HepG2 (cell line): ENCODE data around the gene GTF2H2C. TPM values are rescaled to one million over a fixed set of nuclear protein-coding genes. Genes with fewer than 3 reads are reported as not detected.
A peak's percentile ranks its signal among the peaks of the same experiment; 100 is the strongest.
"Not testable (repeated sequence)": the region's sequence is repeated elsewhere in the genome, so short reads cannot be mapped to it uniquely, and the experiment has no call there.

Experiments used
- ATAC-seq: fragments of 200-7000 bp; cut with Tn5 transposase; 3 replicates; pipeline ENCODE4 v1.9.1; 2020; ENCODE audit warnings: mild to moderate bottlenecking, moderate library complexity
- Bru-seq: library from RNA; stranded (reverse); fragments of 400-500 nt; gene quantifications from one replicate; lab custom pipeline; 2021; lab: Mats Ljungman, UMichigan
- BruChase-seq, 2 experiments: library from RNA; stranded (reverse); fragments of 400-500 nt; gene quantifications; one replicate each; lab custom pipeline; 2021; lab: Mats Ljungman, UMichigan
- BruUV-seq: library from RNA; stranded (reverse); fragments of 400-500 nt; replicated peaks from 2 replicates; lab custom pipeline; 2021; lab: Mats Ljungman, UMichigan
- CTCF ChIA-PET: fragments of 300-600 bp; formaldehyde crosslinking; extraction: SDS; loops from one replicate; lab custom pipeline; 2021; ENCODE audit warnings: low total read pairs, inconsistent platforms, low intra/inter-chr PET ratio; lab: Yijun Ruan, JAX
- POLR2A ChIA-PET: fragments of 350-600 bp; sonication (Branson Sonifier 250); formaldehyde crosslinking; loops from one replicate; lab custom pipeline; 2020; ENCODE audit warnings: antibody characterized with exemption, inconsistent platforms; lab: Yijun Ruan, JAX
- DNase-seq: peaks from one replicate; pipeline ENCODE4 v3.0.0-alpha.2; 2015; ENCODE audit warnings: low spot score
- FAIRE-seq: peaks from 3 replicates; lab custom pipeline; 2011; peaks lifted over from hg19 to GRCh38; lab: Jason Lieb, UNC
- H2AFZ ChIP-seq: one replicate; pipeline ENCODE4 v1.6.1; 2011; ENCODE audit warnings: low read length, inconsistent platforms
- H3K27ac ChIP-seq: fragments of 300-600 bp; 3 replicates; pipeline ENCODE4 v1.8.0; 2011; ENCODE audit warnings: mixed run types, mild to moderate bottlenecking, mixed read lengths, low read length, inconsistent platforms; ENCODE audit not compliant: insufficient read depth; ENCODE audit errors: extremely low read length
- H3K27me3 ChIP-seq, 2 experiments: fragments of 200-600 bp in 1 of 2; 2 replicates in 1 of 2; 3 replicates in 1 of 2; pipeline versions ENCODE4 v1.6.0 to v1.8.0; 2011; ENCODE audit warnings: low read length in 2 of 2, mild to moderate bottlenecking in 2 of 2, moderate library complexity in 2 of 2, inconsistent platforms in 1 of 2; ENCODE audit not compliant: insufficient read depth in 2 of 2, control insufficient read depth in 1 of 2
- H3K36me3 ChIP-seq, 2 experiments: fragments of 200-600 bp in 1 of 2; replicated peaks in 1 of 2; 2 replicates in 1 of 2; 3 replicates in 1 of 2; pipeline versions ENCODE4 v1.5.1 to v1.8.0; 2011; ENCODE audit warnings: low read length in 2 of 2, inconsistent platforms in 1 of 2; ENCODE audit not compliant: insufficient read depth in 2 of 2, control insufficient read depth in 1 of 2
- H3K4me1 ChIP-seq: 2 replicates; pipeline ENCODE4 v1.5.1; 2012; ENCODE audit warnings: low read length, inconsistent platforms; ENCODE audit not compliant: insufficient read depth
- H3K4me2 ChIP-seq: 2 replicates; pipeline ENCODE4 v1.6.0; 2011; ENCODE audit warnings: low read depth, low read length, inconsistent platforms
- H3K4me3 ChIP-seq, 3 experiments: fragments of 200-600 bp in 1 of 3; sonication (generic), shearing (Covaris generic) in 1 of 3; replicated peaks in 1 of 3; 2 replicates each; pipeline ENCODE4 v1.5.1; 2011 to 2016; ENCODE audit warnings: low read length in 3 of 3, inconsistent platforms in 2 of 3, low read depth in 2 of 3, mild to moderate bottlenecking in 2 of 3, control low read depth in 1 of 3, mixed read lengths in 1 of 3; ENCODE audit not compliant: insufficient read depth in 1 of 3
- H3K79me2 ChIP-seq: one replicate; pipeline ENCODE4 v1.6.1; 2011; ENCODE audit warnings: low read length, inconsistent platforms; ENCODE audit not compliant: insufficient read depth
- H3K9ac ChIP-seq: 2 replicates; pipeline ENCODE4 v1.6.0; 2011; ENCODE audit warnings: mild to moderate bottlenecking, low read depth, low read length, inconsistent platforms; ENCODE audit not compliant: insufficient read depth
- H3K9me3 ChIP-seq: 2 replicates; pipeline ENCODE4 v1.5.1; 2012; ENCODE audit warnings: mild to moderate bottlenecking, low read length
- H4K20me1 ChIP-seq: 2 replicates; pipeline ENCODE4 v1.6.0; 2011; ENCODE audit warnings: inconsistent platforms, mild to moderate bottlenecking, low read length, moderate library complexity; ENCODE audit not compliant: insufficient read depth
- ASH2L ChIP-seq: fragments of 300-600, 200-600 bp; sonication (generic); IDR thresholded peaks from 2 replicates; pipeline ENCODE4 v1.7.0; 2017; ENCODE audit warnings: low read depth, mild to moderate bottlenecking, moderate library complexity, mixed read lengths, low read length; ENCODE audit not compliant: insufficient read length
- CBX5 ChIP-seq: sonication (generic); formaldehyde crosslinking; IDR thresholded peaks from 2 replicates; pipeline ENCODE4 v1.4.0; 2020; ENCODE audit warnings: missing genetic modification reagents, borderline replicate concordance
- CREB1 ChIP-seq, 2 experiments: fragments of 450-650 bp in 1 of 2; IDR thresholded peaks; 2 replicates each; pipeline ENCODE4 v1.6.1; 2016 to 2017; ENCODE audit warnings: control low read depth in 1 of 2, mild to moderate bottlenecking in 1 of 2, missing compliant biosample characterization in 1 of 2, missing genetic modification characterization in 1 of 2
- CTCF ChIP-seq: sonication (generic); formaldehyde crosslinking; IDR thresholded peaks from 2 replicates; pipeline ENCODE4 v1.5.0; 2020; ENCODE audit warnings: mild to moderate bottlenecking, missing genetic modification reagents, moderate library complexity
- E2F1 ChIP-seq: sonication (generic); formaldehyde crosslinking; IDR thresholded peaks from 2 replicates; pipeline ENCODE4 v1.5.0; 2020; ENCODE audit warnings: missing genetic modification reagents
- HNF4A ChIP-seq: sonication (generic); formaldehyde crosslinking; IDR thresholded peaks from 2 replicates; pipeline ENCODE4 v1.4.0; 2020; ENCODE audit warnings: missing genetic modification reagents
- KMT2B ChIP-seq: IDR thresholded peaks from 2 replicates; pipeline ENCODE4 v1.6.1; 2016; ENCODE audit warnings: missing genetic modification reagents, missing compliant biosample characterization
- NCOA2 ChIP-seq: sonication (generic); formaldehyde crosslinking; IDR thresholded peaks from 2 replicates; pipeline ENCODE4 v1.8.0; 2022; ENCODE audit warnings: inconsistent platforms
- POLR2AphosphoS5 ChIP-seq: IDR thresholded peaks from 2 replicates; pipeline ENCODE4 v1.6.1; 2012; ENCODE audit warnings: low read depth, low read length
- SAP130 ChIP-seq: IDR thresholded peaks from 2 replicates; pipeline ENCODE4 v1.6.1; 2016; ENCODE audit warnings: low read depth
- ZNF335 ChIP-seq: sonication (generic); formaldehyde crosslinking; IDR thresholded peaks from 2 replicates; pipeline ENCODE4 v1.4.0; 2020; ENCODE audit warnings: missing genetic modification reagents
- WGBS: methylation state at CpG from one replicate; pipeline ENCODE4 v1.1.6; 2017; ENCODE audit warnings: low lambda C conversion rate; 5-methylcytosine and 5-hydroxymethylcytosine counted together
- in situ Hi-C: cut with HindIII; loops from 2 replicates; pipeline ENCODE4 v1.10.0; 2017; ENCODE audit warnings: low pct_unique_long_range_greater_than_20kb; ENCODE audit not compliant: extremely low pct_ligation_motif_present
- intact Hi-C: fragments of 100-400 bp; cut with micrococcal nuclease; formaldehyde crosslinking; loops from one replicate; pipeline ENCODE4 v1.10.0; 2022; ENCODE audit not compliant: unreplicated experiment
- long read RNA-seq, 2 experiments: library from RNA in 1 of 2; library from polyadenylated mRNA in 1 of 2; stranded (forward) in 1 of 2; unstranded in 1 of 2; transcript quantifications; one replicate each; pipeline ENCODE4 v2.0.0, GENCODE V29; 2019 to 2022
- polyA minus RNA-seq, 3 experiments: library from RNA; depleted of rRNA, polyadenylated mRNA; stranded (reverse); fragments of >200 nt; gene quantifications; 2 replicates each; pipeline ENCODE4 v1.2.3, GENCODE V29; 2011; ENCODE audit warnings: low replicate concordance in 1 of 3
- polyA plus RNA-seq, 8 experiments: library from polyadenylated mRNA; depleted of rRNA in 3 of 8; stranded (reverse) in 7 of 8; unstranded in 1 of 8; fragments of >200 nt; fragmentation: Illumina TruSeq in 4 of 8; extraction: Trizol in 4 of 8; gene quantifications; 2 replicates each; pipeline versions ENCODE4 v1.2.1 to v1.2.3, GENCODE V29; 2011 to 2016; ENCODE audit warnings: low read depth in 4 of 8, missing spikeins in 1 of 8, mixed read lengths in 1 of 8; ENCODE audit not compliant: insufficient read depth in 1 of 8
- total RNA-seq, 5 experiments: library from RNA; depleted of rRNA; stranded (reverse); fragments of >200 nt; fragmentation: Illumina TruSeq; extraction: Trizol; gene quantifications; 2 replicates each; pipeline ENCODE4 v1.2.3, GENCODE V29; 2016; ENCODE audit warnings: low read depth in 1 of 5

The GTF2H2C gene
- total RNA-seq (2016; rRNA removed; fragmentation: Illumina TruSeq; extraction: Trizol) (62.9 and 72.3 TPM in 2 replicates), polyA plus RNA-seq (2011; rRNA removed) (24.7 and 29.7 TPM in 2 replicates), polyA minus RNA-seq (2011; rRNA and poly(A)+ RNA removed; ENCODE audit: low replicate concordance) (13.1 and 18.6 TPM in 2 replicates), Bru-seq, nascent RNA (percentile 49 among the genes with signal in this experiment), BruChase-seq, experiment 1, labeled RNA remaining after a 6-hour chase (percentile 56 among the genes with signal in this experiment), BruChase-seq, experiment 2, labeled RNA remaining after a 2-hour chase (percentile 54 among the genes with signal in this experiment)
- total RNA-seq (2016; cell fraction: cytosol; rRNA removed; fragmentation: Illumina TruSeq; extraction: Trizol; ENCODE audit: low read depth) = 24.7 and 25.5 TPM in 2 replicates
- 65.2 and 65.9 TPM in 2 replicates for total RNA-seq (2016; cell fraction: insoluble cytoplasmic fraction; rRNA removed; fragmentation: Illumina TruSeq; extraction: Trizol)
- total RNA-seq (2016; cell fraction: membrane; rRNA removed; fragmentation: Illumina TruSeq; extraction: Trizol) = 38.8 and 43.4 TPM in 2 replicates
- 44.6 and 54.6 TPM in 2 replicates for total RNA-seq (2016; cell fraction: nucleus; rRNA removed; fragmentation: Illumina TruSeq; extraction: Trizol)
- polyA plus RNA-seq (2011; cell fraction: cytosol; rRNA removed) = 10.0 and 12.7 TPM in 2 replicates
- 21.2 and 25.6 TPM in 2 replicates for polyA plus RNA-seq (2011; cell fraction: nucleus; rRNA removed)
- 21.4 and 34.4 TPM in 2 replicates for polyA plus RNA-seq (2012)
- polyA plus RNA-seq (2016; cell fraction: cytosol; fragmentation: Illumina TruSeq; extraction: Trizol; ENCODE audit: low read depth) = 8.4 and 10.8 TPM in 2 replicates
- 69.3 and 73.5 TPM in 2 replicates for polyA plus RNA-seq (2016; cell fraction: insoluble cytoplasmic fraction; fragmentation: Illumina TruSeq; extraction: Trizol; ENCODE audit: low read depth)
- polyA plus RNA-seq (2016; cell fraction: membrane; fragmentation: Illumina TruSeq; extraction: Trizol; ENCODE audit: low read depth) = 18.3 and 18.6 TPM in 2 replicates
- 67.8 and 72.1 TPM in 2 replicates for polyA plus RNA-seq (2016; cell fraction: nucleus; fragmentation: Illumina TruSeq; extraction: Trizol; ENCODE audit: insufficient read depth, low read depth)
- 10.3 and 12.3 TPM in 2 replicates for polyA minus RNA-seq (2011; cell fraction: cytosol; rRNA and poly(A)+ RNA removed)
- 57.2 and 74.0 TPM in 2 replicates for polyA minus RNA-seq (2011; cell fraction: nucleus; rRNA and poly(A)+ RNA removed)
- long read RNA-seq, experiment 1, transcript GTF2H2C-210 (16 exons, 2,952 nt) = major isoform, 9 of 41 reads
- long read RNA-seq, experiment 1, partial matches to known transcripts = 8 of 41 reads
- long read RNA-seq, experiment 1, other reads (novel, unspliced or antisense) = 19 of 41 reads
- long read RNA-seq, experiment 2, transcript GTF2H2C-210 (16 exons, 2,952 nt) = major isoform, 6 of 25 reads
- long read RNA-seq, experiment 2, partial matches to known transcripts = 11 of 25 reads
- long read RNA-seq, experiment 2, other reads (novel, unspliced or antisense) = 8 of 25 reads

GRCh38 chr5:69559908-69560330, at the start of gene GTF2H2C:
Gene GTF2H2C (plus strand): TSS chr5:69560191. CDS start chr5:69565133, 4,942 bp downstream.
- intact Hi-C loops; BruUV-seq; CTCF ChIA-PET; in situ Hi-C loops; FAIRE-seq; H3K9me3 ChIP-seq; H3K79me2 ChIP-seq; H3K4me1 ChIP-seq; H4K20me1 ChIP-seq; H3K36me3 ChIP-seq; H2AFZ ChIP-seq; H3K27me3 ChIP-seq; TF ChIP-seq CREB1 (IDR thresholded peaks at IDR 0.05): not testable (repeated sequence)
- POLR2A ChIA-PET = interaction anchor here (0.6 to 1.4 kb wide), 2 partner anchors 42 to 105 kb away, joined by 3 to 4 read pairs; no protein-coding TSS in a partner anchor
- WGBS = under 1% methylated on average over 15 of the region's 40 CpGs
- DNase-seq = peak; percentile 66
- Histone ChIP-seq H3K4me3 (peak within 1 kb of the TSS; percentile 52 to 57 (median 54); a peak in 5 of 6 replicates), H3K27ac (peak within 1 kb of the TSS; percentile 51), H3K4me2 (peak within 1 kb of the TSS; percentile 63), H3K9ac (peak within 1 kb of the TSS; percentile 59; the same call in 1 of the 2 replicates)
- ATAC-seq = peak; percentile 98
- TF ChIP-seq HNF4A (CRISPR knock-in tag) (peak; percentile 42; the same call in 1 of the 2 replicates), E2F1 (CRISPR knock-in tag) (0 out of 2 replicates have a peak, but pooled peaks have one; percentile 36), ASH2L (peak; percentile 38), CREB1 (CRISPR knock-in tag; IDR thresholded peaks at IDR 0.05) (peak; percentile 32; the same call in 1 of the 2 replicates), NCOA2 (CRISPR knock-in tag) (0 out of 2 replicates have a peak, but pooled peaks have one; percentile 42), CTCF (peak; percentile 25; the same call in 1 of the 2 replicates), CBX5 (CRISPR knock-in tag) (peak; percentile 53; the same call in 1 of the 2 replicates), ZNF335 (CRISPR knock-in tag) (peak; percentile 89; the same call in 1 of the 2 replicates), POLR2AphosphoS5 (peak; percentile 54), SAP130 (peak; percentile 84), KMT2B (CRISPR knock-in tag) (peak; percentile 84)
